IMR-90 (cell line): ENCODE data around the gene ZNF764. TPM values are rescaled to one million over a fixed set of nuclear protein-coding genes. Genes with fewer than 3 reads are reported as not detected.

Source experiments
- ATAC-seq: fragments of 200-7000 bp; cut with Tn5 transposase; 2 replicates; pipeline ENCODE4 v1.9.1; 2020; ENCODE audit warnings: low read depth, mild to moderate bottlenecking, moderate library complexity
- BruUV-seq: library from RNA; stranded (reverse); fragments of 400-500 nt; replicated peaks from 2 replicates; lab custom pipeline; 2021; lab: Mats Ljungman, UMichigan
- CTCF ChIA-PET: fragments of 300-600 bp; formaldehyde crosslinking; extraction: SDS; loops from one replicate; lab custom pipeline; 2021; ENCODE audit warnings: antibody characterized with exemption; lab: Yijun Ruan, JAX
- POLR2A ChIA-PET: fragments of 300-600 bp; sonication (Branson Sonifier 250); formaldehyde crosslinking; loops from one replicate; lab custom pipeline; 2022; ENCODE audit warnings: antibody characterized with exemption; ENCODE audit not compliant: unreplicated experiment; lab: Charles Lee
- DNase-seq: peaks from one replicate; pipeline ENCODE4 v3.0.0; 2013
- H2AFZ ChIP-seq: replicated peaks from 2 replicates; pipeline ENCODE3; 2013; ENCODE audit warnings: low read length, mild to moderate bottlenecking; ENCODE audit not compliant: poor library complexity
- H2AK5ac ChIP-seq: 2 replicates; pipeline ENCODE4 v1.6.1; 2013; ENCODE audit warnings: low read depth, low read length, inconsistent platforms
- H2AK9ac ChIP-seq: replicated peaks from 2 replicates; pipeline ENCODE3; 2013; ENCODE audit warnings: mild to moderate bottlenecking, low read depth, low read length, moderate library complexity; ENCODE audit not compliant: poor library complexity
- H2BK120ac ChIP-seq: 2 replicates; pipeline ENCODE4 v1.6.1; 2013; ENCODE audit warnings: low read depth, low read length, inconsistent platforms
- H2BK15ac ChIP-seq: 3 replicates; pipeline ENCODE4 v1.6.1; 2013; ENCODE audit warnings: low read depth, low read length, inconsistent platforms
- H2BK20ac ChIP-seq: 2 replicates; pipeline ENCODE4 v1.6.1; 2013; ENCODE audit warnings: low read depth, mild to moderate bottlenecking, inconsistent platforms, low read length, moderate library complexity
- H2BK5ac ChIP-seq: 2 replicates; pipeline ENCODE4 v1.6.1; 2013; ENCODE audit warnings: mild to moderate bottlenecking, low read depth, low read length, inconsistent platforms; ENCODE audit not compliant: poor library complexity, severe bottlenecking
- H3K14ac ChIP-seq: replicated peaks from 2 replicates; pipeline ENCODE4 v1.6.1; 2013; ENCODE audit warnings: low read depth, low read length, inconsistent platforms
- H3K18ac ChIP-seq: 2 replicates; pipeline ENCODE4 v1.6.1; 2013; ENCODE audit warnings: low read depth, low read length, control low read depth
- H3K23ac ChIP-seq: 2 replicates; pipeline ENCODE4 v1.6.1; 2013; ENCODE audit warnings: low read depth, low read length, inconsistent platforms
- H3K27ac ChIP-seq: 2 replicates; pipeline ENCODE4 v1.5.1; 2013; ENCODE audit warnings: mild to moderate bottlenecking, control low read depth, low read length; ENCODE audit not compliant: insufficient read depth
- H3K27me3 ChIP-seq: 2 replicates; pipeline ENCODE4 v1.6.1; 2013; ENCODE audit warnings: low read length; ENCODE audit not compliant: control insufficient read depth, insufficient read depth
- H3K36me3 ChIP-seq: 2 replicates; pipeline ENCODE4 v1.6.1; 2013; ENCODE audit warnings: low read length, mixed read lengths; ENCODE audit not compliant: control insufficient read depth, insufficient read depth
- H3K4ac ChIP-seq: 2 replicates; pipeline ENCODE4 v1.6.1; 2013; ENCODE audit warnings: low read depth, low read length, inconsistent platforms
- H3K4me1 ChIP-seq: 2 replicates; pipeline ENCODE4 v1.6.1; 2013; ENCODE audit warnings: low read length, mixed read lengths; ENCODE audit not compliant: control insufficient read depth, insufficient read depth
- H3K4me2 ChIP-seq: 2 replicates; pipeline ENCODE4 v1.6.1; 2013; ENCODE audit warnings: low read depth, mild to moderate bottlenecking, control low read depth, low read length, moderate library complexity
- H3K4me3 ChIP-seq: 2 replicates; pipeline ENCODE4 v1.5.1; 2013; ENCODE audit warnings: low read depth, mild to moderate bottlenecking, control low read depth, low read length, moderate library complexity; ENCODE audit not compliant: insufficient read depth
- H3K56ac ChIP-seq: 2 replicates; pipeline ENCODE4 v1.6.1; 2013; ENCODE audit warnings: low read length, inconsistent platforms; ENCODE audit not compliant: insufficient read depth; ENCODE audit errors: extremely low read depth
- H3K79me1 ChIP-seq, 2 experiments: 2 replicates each; pipeline ENCODE4 v1.6.1; 2013; ENCODE audit warnings: low read length in 2 of 2, inconsistent platforms in 1 of 2, low read depth in 1 of 2
- H3K9ac ChIP-seq: 2 replicates; pipeline ENCODE4 v1.6.1; 2013; ENCODE audit warnings: low read depth, low read length, control low read depth
- H3K9me1 ChIP-seq: 2 replicates; pipeline ENCODE4 v1.6.1; 2013; ENCODE audit warnings: low read length, inconsistent platforms; ENCODE audit not compliant: insufficient read depth
- H3K9me3 ChIP-seq: 2 replicates; pipeline ENCODE4 v1.6.1; 2013; ENCODE audit warnings: low read length; ENCODE audit not compliant: control insufficient read depth, insufficient read depth
- H4K20me1 ChIP-seq: 2 replicates; pipeline ENCODE4 v1.6.1; 2013; ENCODE audit warnings: low read length, inconsistent platforms; ENCODE audit not compliant: insufficient read depth
- H4K5ac ChIP-seq: 2 replicates; pipeline ENCODE4 v1.6.1; 2013; ENCODE audit warnings: mild to moderate bottlenecking, low read depth, low read length, control low read depth
- H4K8ac ChIP-seq, 2 experiments: 2 replicates each; pipeline ENCODE4 v1.6.1; 2013; ENCODE audit warnings: low read depth in 2 of 2, low read length in 2 of 2, control low read depth in 1 of 2, inconsistent platforms in 1 of 2
- H4K91ac ChIP-seq: 2 replicates; pipeline ENCODE4 v1.6.1; 2013; ENCODE audit warnings: low read depth, low read length, inconsistent platforms; ENCODE audit not compliant: insufficient read depth
- BHLHE40 ChIP-seq: fragments of 150-350 bp; IDR thresholded peaks from 2 replicates; pipeline ENCODE4 v1.6.1; 2016; ENCODE audit warnings: mild to moderate bottlenecking, low read depth, low read length
- CEBPB ChIP-seq: IDR thresholded peaks from 2 replicates; pipeline ENCODE4 v1.6.1; 2012; ENCODE audit warnings: low read depth, low read length, improper control_type of control experiment
- CHD1 ChIP-seq: IDR thresholded peaks from 2 replicates; pipeline ENCODE4 v1.6.1; 2012; ENCODE audit warnings: low read depth, low read length, improper control_type of control experiment
- FOS ChIP-seq: fragments of 150-350 bp; IDR thresholded peaks from 2 replicates; pipeline ENCODE4 v1.6.1; 2016; ENCODE audit warnings: low read depth, low read length
- MAFK ChIP-seq: IDR thresholded peaks from 2 replicates; pipeline ENCODE4 v1.6.1; 2012; ENCODE audit warnings: low read depth, low read length, improper control_type of control experiment
- MAZ ChIP-seq: IDR thresholded peaks from 2 replicates; pipeline ENCODE4 v1.6.1; 2012; ENCODE audit warnings: low read depth, mild to moderate bottlenecking, low read length, improper control_type of control experiment, moderate library complexity, borderline replicate concordance
- MXI1 ChIP-seq: IDR thresholded peaks from 2 replicates; pipeline ENCODE4 v1.6.1; 2012; ENCODE audit warnings: low read depth, mild to moderate bottlenecking, low read length, moderate library complexity, borderline replicate concordance
- NFE2L2 ChIP-seq: fragments of 150-350 bp; IDR thresholded peaks from 2 replicates; pipeline ENCODE4 v1.6.1; 2016; ENCODE audit warnings: low read depth, mild to moderate bottlenecking, low read length
- POLR2A ChIP-seq: IDR thresholded peaks from 2 replicates; pipeline ENCODE4 v1.6.1; 2012; ENCODE audit warnings: mild to moderate bottlenecking, low read depth, low read length
- RAD21 ChIP-seq: IDR thresholded peaks from 2 replicates; pipeline ENCODE4 v1.6.1; 2012; ENCODE audit warnings: low read length, improper control_type of control experiment
- RCOR1 ChIP-seq: IDR thresholded peaks from 2 replicates; pipeline ENCODE4 v1.6.1; 2012; ENCODE audit warnings: mild to moderate bottlenecking, low read length, improper control_type of control experiment; ENCODE audit not compliant: insufficient replicate concordance
- RFX5 ChIP-seq: IDR thresholded peaks from 2 replicates; pipeline ENCODE4 v1.8.0; 2012; ENCODE audit warnings: low read depth, mild to moderate bottlenecking, low read length, moderate library complexity
- SMC3 ChIP-seq: fragments of 150-350 bp; IDR thresholded peaks from 2 replicates; pipeline ENCODE4 v1.6.1; 2016; ENCODE audit warnings: low read depth, mild to moderate bottlenecking, antibody characterized with exemption, low read length, moderate library complexity
- WGBS, 2 experiments: methylation state at CpG; one replicate each; pipeline versions ENCODE4 v1.1.5 to v1.1.7; 2013; ENCODE audit warnings: missing lambda C conversion rate in 2 of 2; ENCODE audit not compliant: insufficient read length in 1 of 2; ENCODE audit errors: extremely low coverage in 2 of 2; 5-methylcytosine and 5-hydroxymethylcytosine counted together
- dilution Hi-C: fragments of 300-500 bp; cut with HindIII; formaldehyde crosslinking; loops from one replicate; pipeline ENCODE4 v1.14.3; 2018; ENCODE audit warnings: low sequenced_read_pairs; ENCODE audit not compliant: unreplicated experiment
- in situ Hi-C: fragments of 300-500 bp; cut with MboI; formaldehyde crosslinking; loops from 3 replicates; pipeline ENCODE4 v1.14.3; 2019; ENCODE audit warnings: low sequenced_read_pairs, inconsistent platforms, mixed read lengths
- intact Hi-C: fragments of 100-400 bp; cut with micrococcal nuclease; formaldehyde crosslinking; loops from 2 replicates; pipeline ENCODE4 v1.10.0; 2022
- polyA plus RNA-seq, 3 experiments: library from polyadenylated mRNA; depleted of rRNA; stranded (reverse); fragments of >200 nt; gene quantifications; 2 replicates each; pipeline ENCODE4 v1.2.3, GENCODE V29; 2012; ENCODE audit warnings: low replicate concordance in 1 of 3
- total RNA-seq: library from RNA; depleted of rRNA; stranded (reverse); fragments of >200 nt; gene quantifications from 2 replicates; pipeline ENCODE4 v1.2.3, GENCODE V29; 2012
- TF ChIP-seq, protein P1 (sequence below): fragments of 150-350 bp; IDR thresholded peaks from 2 replicates; pipeline ENCODE4 v1.6.1; 2017; ENCODE audit warnings: mild to moderate bottlenecking, antibody characterized with exemption, low read length, low read depth
- TF ChIP-seq, protein P2 (sequence below): conservative IDR thresholded peaks from 2 replicates; pipeline ENCODE4 v1.5.1; 2012; ENCODE audit warnings: mild to moderate bottlenecking, low read depth, low read length, improper control_type of control experiment
- TF ChIP-seq, protein P3 (sequence below): fragments of 150-350 bp; IDR thresholded peaks from 2 replicates; pipeline ENCODE4 v1.6.1; 2016; ENCODE audit warnings: low read depth, mild to moderate bottlenecking, low read length, moderate library complexity, borderline replicate concordance

The ZNF764 gene
- total and polyA plus RNA-seq, 2 of the 4 experiments (the other 2 are of a cell fraction) = 2.2 to 4.6 TPM

DNA sequence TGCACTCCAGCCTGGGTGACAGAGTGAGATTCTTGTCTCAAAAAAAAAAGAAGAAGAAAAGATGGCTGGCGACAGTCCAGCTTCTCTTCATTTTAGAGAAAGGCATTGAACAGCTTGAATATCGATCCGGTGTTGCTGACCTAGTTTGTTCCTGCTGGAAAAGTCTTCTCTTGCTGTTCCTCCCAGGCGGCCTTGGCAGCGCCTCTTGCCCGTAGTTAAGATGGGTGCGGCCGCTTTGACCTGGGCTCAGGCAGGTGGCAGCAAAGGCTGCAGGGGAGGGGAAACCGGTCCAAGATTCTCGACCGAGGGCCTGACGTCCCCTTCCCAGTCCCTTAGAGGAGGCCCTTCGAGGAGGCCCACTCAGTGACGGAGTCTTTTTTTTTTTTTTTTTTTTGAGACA, 3.8 kb upstream of the ZNF764 start:
- Histone ChIP-seq H3K9me3 (no peaks in the 10 kb centered on the region), H3K14ac (no peak overlapping the region), H3K4me1 (no peaks in the 10 kb centered on the region), H2AK5ac (no peak overlapping the region), H3K56ac (no peak overlapping the region), H3K23ac (no peak overlapping the region), H2AK9ac (no peak overlapping the region), H2BK20ac (no peak overlapping the region), H3K9ac (no peak overlapping the region), H4K91ac (no peak overlapping the region), H3K4me3 (no peak overlapping the region), H3K9me1 (no peaks in the 10 kb centered on the region), H2AFZ (no peak overlapping the region), H4K20me1 (no peaks in the 10 kb centered on the region), H4K5ac (no peak overlapping the region), H3K4ac (no peak overlapping the region), H3K79me1 (peaks cover 0 to 11% of the 10 kb centered on the region in 2 experiments; a peak in 2 of 4 replicates), H3K18ac (no peak overlapping the region), H4K8ac (no peak overlapping the region), H3K36me3 (no peaks in the 10 kb centered on the region), H2BK15ac (no peak overlapping the region), H3K4me2 (no peak overlapping the region), H2BK120ac (no peak overlapping the region), H2BK5ac (no peak overlapping the region), H3K27me3 (peaks cover 6% of the 10 kb centered on the region; the same call in 1 of the 2 replicates), H3K27ac (no peak overlapping the region)
- DNase-seq (no peak), ATAC-seq (no peak)
- dilution Hi-C loops = no loop called here
- 100% methylated on average over 3 of the region's 14 CpGs; no CpG with 5 or more reads in 1 of the 2 experiments for WGBS, 2 experiments
- ChIA-PET CTCF (no interaction called here), POLR2A (no interaction called here)
- intact Hi-C loops = no loop called here
- TF ChIP-seq BHLHE40 (no peak), SMC3 (no peak), MXI1 (no peak), FOS (no peak), NFE2L2 (no peak), RCOR1 (no peak), POLR2A (no peak), MAFK (no peak), RAD21 (no peak), MAZ (no peak), RFX5 (no peak), CEBPB (no peak), CHD1 (no peak)
- TF ChIP-seq, protein P1, sequence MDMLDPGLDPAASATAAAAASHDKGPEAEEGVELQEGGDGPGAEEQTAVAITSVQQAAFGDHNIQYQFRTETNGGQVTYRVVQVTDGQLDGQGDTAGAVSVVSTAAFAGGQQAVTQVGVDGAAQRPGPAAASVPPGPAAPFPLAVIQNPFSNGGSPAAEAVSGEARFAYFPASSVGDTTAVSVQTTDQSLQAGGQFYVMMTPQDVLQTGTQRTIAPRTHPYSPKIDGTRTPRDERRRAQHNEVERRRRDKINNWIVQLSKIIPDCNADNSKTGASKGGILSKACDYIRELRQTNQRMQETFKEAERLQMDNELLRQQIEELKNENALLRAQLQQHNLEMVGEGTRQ = no peak
- TF ChIP-seq, protein P2, sequence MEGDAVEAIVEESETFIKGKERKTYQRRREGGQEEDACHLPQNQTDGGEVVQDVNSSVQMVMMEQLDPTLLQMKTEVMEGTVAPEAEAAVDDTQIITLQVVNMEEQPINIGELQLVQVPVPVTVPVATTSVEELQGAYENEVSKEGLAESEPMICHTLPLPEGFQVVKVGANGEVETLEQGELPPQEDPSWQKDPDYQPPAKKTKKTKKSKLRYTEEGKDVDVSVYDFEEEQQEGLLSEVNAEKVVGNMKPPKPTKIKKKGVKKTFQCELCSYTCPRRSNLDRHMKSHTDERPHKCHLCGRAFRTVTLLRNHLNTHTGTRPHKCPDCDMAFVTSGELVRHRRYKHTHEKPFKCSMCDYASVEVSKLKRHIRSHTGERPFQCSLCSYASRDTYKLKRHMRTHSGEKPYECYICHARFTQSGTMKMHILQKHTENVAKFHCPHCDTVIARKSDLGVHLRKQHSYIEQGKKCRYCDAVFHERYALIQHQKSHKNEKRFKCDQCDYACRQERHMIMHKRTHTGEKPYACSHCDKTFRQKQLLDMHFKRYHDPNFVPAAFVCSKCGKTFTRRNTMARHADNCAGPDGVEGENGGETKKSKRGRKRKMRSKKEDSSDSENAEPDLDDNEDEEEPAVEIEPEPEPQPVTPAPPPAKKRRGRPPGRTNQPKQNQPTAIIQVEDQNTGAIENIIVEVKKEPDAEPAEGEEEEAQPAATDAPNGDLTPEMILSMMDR = no peak
- TF ChIP-seq, protein P3, sequence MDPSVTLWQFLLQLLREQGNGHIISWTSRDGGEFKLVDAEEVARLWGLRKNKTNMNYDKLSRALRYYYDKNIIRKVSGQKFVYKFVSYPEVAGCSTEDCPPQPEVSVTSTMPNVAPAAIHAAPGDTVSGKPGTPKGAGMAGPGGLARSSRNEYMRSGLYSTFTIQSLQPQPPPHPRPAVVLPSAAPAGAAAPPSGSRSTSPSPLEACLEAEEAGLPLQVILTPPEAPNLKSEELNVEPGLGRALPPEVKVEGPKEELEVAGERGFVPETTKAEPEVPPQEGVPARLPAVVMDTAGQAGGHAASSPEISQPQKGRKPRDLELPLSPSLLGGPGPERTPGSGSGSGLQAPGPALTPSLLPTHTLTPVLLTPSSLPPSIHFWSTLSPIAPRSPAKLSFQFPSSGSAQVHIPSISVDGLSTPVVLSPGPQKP = no peak
- in situ Hi-C loops = no loop called here
- no TSS peak for BruUV-seq
